A172 (cell line): ENCODE results near the gene KRTAP10-6. TPM values are rescaled to one million over a fixed set of nuclear protein-coding genes. Genes with fewer than 3 reads are reported as not detected.
"Not testable (repeated sequence)": the region's sequence is repeated elsewhere in the genome, so short reads cannot be mapped to it uniquely, and the experiment has no call there.

Source experiments
- DNase-seq: peaks from one replicate; pipeline ENCODE4 v3.0.0-alpha.2; 2015; ENCODE audit warnings: low spot score
- total RNA-seq: library from RNA; depleted of rRNA; stranded (reverse); fragments of >200 nt; shearing (Covaris generic); gene quantifications from 2 replicates; pipeline ENCODE4 v1.2.3, GENCODE V29; 2014; rRNA removed

The KRTAP10-6 gene
- total RNA-seq, result not detected in 2 replicates

- no peak for DNase-seq
These were observed at the start of gene KRTAP10-6 for GRCh38 chr21:44592446-44593311. Gene KRTAP10-6 (minus strand): TSS chr21:44592505. CDS start chr21:44592484, 21 bp downstream.

- DNase-seq, result no peak
These were observed 48.5 kb upstream of the KRTAP10-6 start for GRCh38 chr21:44640761-44641160.

- no peak for DNase-seq
These were observed 47.0 kb upstream of the KRTAP10-6 start for GRCh38 chr21:44639331-44639655.

- DNase-seq, result not testable (repeated sequence)
These were observed 46.4 kb upstream of the KRTAP10-6 start for GRCh38 chr21:44638506-44639330.

- not testable (repeated sequence) for DNase-seq
These were observed 45.6 kb upstream of the KRTAP10-6 start for GRCh38 chr21:44637851-44638348.

GRCh38 chr21:44637018-44637850 lies 44.9 kb upstream of the KRTAP10-6 start, which contains the start of gene KRTAP10-10:
Gene KRTAP10-10 (plus strand): TSS chr21:44637356. CDS start chr21:44637418, 62 bp downstream.
- no peak for DNase-seq

GRCh38 chr21:44636209-44637017 lies 44.1 kb upstream of the KRTAP10-6 start:
- no peak for DNase-seq

- DNase-seq, result no peak
These were observed 39.8 kb upstream of the KRTAP10-6 start for GRCh38 chr21:44632067-44632466.

- no peak for DNase-seq
These were observed 38.1 kb upstream of the KRTAP10-6 start for GRCh38 chr21:44630440-44630839.

- DNase-seq, result no peak
These were observed 36.5 kb upstream of the KRTAP10-6 start for GRCh38 chr21:44628707-44629391.

GRCh38 chr21:44627831-44628233 lies 35.5 kb upstream of the KRTAP10-6 start:
- not testable (repeated sequence) for DNase-seq

GRCh38 chr21:44627181-44627822 lies 35.0 kb upstream of the KRTAP10-6 start:
- DNase-seq, result not testable (repeated sequence)

GRCh38 chr21:44626673-44627143 lies 34.4 kb upstream of the KRTAP10-6 start, which contains the start of gene KRTAP10-9:
Gene KRTAP10-9 (plus strand): TSS chr21:44627093. CDS start chr21:44627172, 79 bp downstream.
- DNase-seq, result no peak

- no peak for DNase-seq
These were observed 34.0 kb upstream of the KRTAP10-6 start for GRCh38 chr21:44626262-44626661.

- no peak for DNase-seq
These were observed 33.5 kb upstream of the KRTAP10-6 start for GRCh38 chr21:44625756-44626155.

GRCh38 chr21:44623575-44623974 lies 31.3 kb upstream of the KRTAP10-6 start:
- DNase-seq, result no peak

- no peak for DNase-seq
These were observed 27.6 kb upstream of the KRTAP10-6 start for GRCh38 chr21:44619886-44620285.

- DNase-seq, result no peak
These were observed 26.6 kb upstream of the KRTAP10-6 start for GRCh38 chr21:44618909-44619308.

- DNase-seq, result no peak
These were observed 26.2 kb upstream of the KRTAP10-6 start for GRCh38 chr21:44618504-44618903.
